GM12864 (cell line): ENCODE measurements around the gene ARL3.

Experiments used
- DNase-seq: peaks from one replicate; pipeline ENCODE4 v3.0.0-alpha.2; 2011; ENCODE audit warnings: low read depth
- H3K4me3 ChIP-seq: 2 replicates; pipeline ENCODE4 v1.5.1; 2011; ENCODE audit warnings: mild to moderate bottlenecking, low read depth, low read length, control low read depth
- TF ChIP-seq, protein P1 (sequence below): IDR thresholded peaks from 2 replicates; pipeline ENCODE4 v1.5.1; 2011; ENCODE audit warnings: low read depth, mild to moderate bottlenecking, moderate library complexity, low read length, control low read depth, inconsistent platforms; ENCODE audit errors: missing control alignments

The ARL3 gene

DNA sequence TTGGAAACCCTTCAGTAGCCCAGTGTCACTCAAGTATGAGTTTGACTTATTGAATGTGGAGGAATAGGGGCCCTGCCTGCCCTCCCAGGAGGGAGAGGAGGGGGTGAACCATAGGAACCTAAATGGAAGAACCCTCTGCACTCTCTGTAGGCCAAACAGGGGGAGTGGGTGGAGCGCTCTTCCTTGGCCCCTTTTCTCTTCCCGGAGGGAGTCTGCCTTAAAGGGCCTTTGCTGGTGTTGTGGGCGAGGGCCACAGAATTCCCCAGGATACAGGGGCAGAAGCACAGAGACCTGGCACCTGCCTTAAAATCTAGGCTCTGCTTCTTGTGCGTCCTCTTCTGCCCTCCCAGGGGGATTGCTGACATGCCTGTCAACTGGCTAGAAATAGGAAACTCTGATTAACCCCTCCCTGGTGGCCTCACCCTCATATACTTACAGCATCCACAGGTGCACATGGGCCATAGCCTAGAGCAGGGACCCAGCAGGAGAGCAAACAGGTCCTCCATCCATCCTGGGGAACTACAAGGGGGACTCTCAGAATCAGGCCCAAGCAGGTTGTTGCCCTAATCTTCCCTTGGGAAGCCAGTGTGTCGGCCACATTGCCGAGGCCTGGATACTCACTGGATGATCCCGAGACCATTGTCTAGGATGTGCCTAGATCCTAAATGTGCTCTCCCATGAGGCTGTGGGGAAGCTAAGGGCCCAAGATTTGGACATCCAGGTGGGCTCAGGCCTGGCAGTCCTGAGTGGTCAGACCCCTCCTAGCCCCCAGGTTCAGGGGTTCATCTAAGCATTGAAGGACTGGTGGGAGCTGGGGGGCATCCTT, 66.5 kb downstream of the ARL3 start:
- TF ChIP-seq, protein P1, sequence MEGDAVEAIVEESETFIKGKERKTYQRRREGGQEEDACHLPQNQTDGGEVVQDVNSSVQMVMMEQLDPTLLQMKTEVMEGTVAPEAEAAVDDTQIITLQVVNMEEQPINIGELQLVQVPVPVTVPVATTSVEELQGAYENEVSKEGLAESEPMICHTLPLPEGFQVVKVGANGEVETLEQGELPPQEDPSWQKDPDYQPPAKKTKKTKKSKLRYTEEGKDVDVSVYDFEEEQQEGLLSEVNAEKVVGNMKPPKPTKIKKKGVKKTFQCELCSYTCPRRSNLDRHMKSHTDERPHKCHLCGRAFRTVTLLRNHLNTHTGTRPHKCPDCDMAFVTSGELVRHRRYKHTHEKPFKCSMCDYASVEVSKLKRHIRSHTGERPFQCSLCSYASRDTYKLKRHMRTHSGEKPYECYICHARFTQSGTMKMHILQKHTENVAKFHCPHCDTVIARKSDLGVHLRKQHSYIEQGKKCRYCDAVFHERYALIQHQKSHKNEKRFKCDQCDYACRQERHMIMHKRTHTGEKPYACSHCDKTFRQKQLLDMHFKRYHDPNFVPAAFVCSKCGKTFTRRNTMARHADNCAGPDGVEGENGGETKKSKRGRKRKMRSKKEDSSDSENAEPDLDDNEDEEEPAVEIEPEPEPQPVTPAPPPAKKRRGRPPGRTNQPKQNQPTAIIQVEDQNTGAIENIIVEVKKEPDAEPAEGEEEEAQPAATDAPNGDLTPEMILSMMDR: no peak
- H3K4me3 ChIP-seq: peak overlapping the region; percentile 67
- no peak for DNase-seq

DNA sequence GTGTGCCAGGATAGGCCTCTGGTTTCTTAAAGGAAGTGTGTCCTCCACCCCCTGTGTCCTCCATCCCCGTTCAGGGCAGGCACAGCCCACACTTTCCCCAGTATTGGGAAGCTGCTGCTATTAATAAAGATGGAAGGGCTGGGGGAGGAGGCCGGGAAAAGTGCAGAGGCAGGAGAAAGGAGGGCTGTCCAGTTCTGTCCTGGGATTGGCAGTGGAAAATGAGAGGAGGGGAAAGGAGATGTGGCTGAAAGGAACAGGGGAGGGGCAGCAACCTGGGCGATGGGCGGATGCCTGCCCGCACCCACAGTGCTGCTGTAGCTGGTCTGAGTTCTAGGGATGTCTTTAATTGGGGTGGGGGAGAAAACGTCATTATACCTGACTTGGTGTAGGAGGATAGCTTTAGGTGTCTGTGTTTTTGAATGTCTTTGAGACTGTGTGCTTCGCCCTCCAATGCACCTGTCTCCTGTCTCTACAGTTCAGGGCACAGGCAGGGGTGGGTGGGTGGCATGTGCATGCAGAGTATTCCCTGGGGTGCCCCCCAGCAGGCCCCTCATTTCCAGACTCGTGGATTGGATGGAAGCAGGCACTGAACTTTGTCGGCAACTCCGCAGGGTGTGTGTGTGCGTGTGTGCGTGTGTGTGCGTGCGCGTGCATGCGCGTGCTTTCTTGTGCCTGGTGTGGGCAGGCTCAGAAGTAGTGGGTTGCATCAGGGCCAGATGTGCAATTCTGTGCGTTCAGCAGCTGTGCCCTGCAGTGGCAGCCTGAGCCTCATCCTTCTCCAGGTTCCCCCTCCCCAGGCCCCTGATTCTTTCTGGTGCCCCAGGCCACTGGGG, 67.4 kb downstream of the ARL3 start:
- TF ChIP-seq, protein P1: no peak
- peak overlapping the region; percentile 67 for H3K4me3 ChIP-seq
- no peak for DNase-seq

DNA sequence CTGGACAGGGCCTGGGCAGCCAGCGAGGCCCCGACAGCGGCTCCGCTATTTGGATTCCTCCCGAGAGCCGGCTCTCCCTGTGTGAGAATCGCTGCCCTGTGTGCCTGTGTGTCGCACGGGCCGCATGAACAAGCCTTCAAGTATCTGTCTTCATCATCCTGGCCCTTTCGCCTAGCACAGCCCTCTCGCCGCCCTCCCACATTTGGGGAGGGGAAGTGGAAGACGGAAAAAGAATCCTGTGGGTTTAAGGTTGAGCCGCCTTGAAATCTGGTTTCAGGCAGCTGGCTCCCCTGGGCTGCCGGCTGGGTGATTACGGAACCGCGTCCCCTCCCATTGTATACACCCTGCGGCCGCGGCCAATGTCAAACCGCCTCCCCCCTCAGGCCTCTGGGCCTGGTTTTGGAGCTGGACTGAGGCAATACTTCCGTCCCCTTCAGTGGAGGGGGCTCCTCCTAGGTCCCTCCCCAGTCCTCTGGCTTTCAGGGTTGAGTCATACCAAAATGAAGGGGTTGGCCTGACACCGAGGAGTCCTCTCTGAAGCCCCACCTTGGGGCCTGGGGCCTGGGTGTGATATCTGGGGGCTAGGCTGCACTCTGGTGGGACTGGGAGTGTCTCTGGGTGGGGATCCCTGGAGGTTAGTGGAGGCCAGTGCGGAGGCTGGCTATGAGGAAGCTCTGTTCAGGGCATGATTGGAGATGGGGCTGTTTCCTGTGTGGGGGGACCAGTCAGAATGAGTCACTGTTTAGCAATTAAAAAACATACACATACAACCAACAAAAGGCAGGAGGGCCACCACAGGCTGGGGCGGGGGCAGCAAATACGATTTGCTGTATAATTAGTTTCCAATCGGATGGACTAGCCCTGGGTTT, 68.2 kb downstream of the ARL3 start:
- peak; percentile 82 for DNase-seq
- peak overlapping the region; percentile 67 for H3K4me3 ChIP-seq
- TF ChIP-seq, protein P1: no peak

DNA sequence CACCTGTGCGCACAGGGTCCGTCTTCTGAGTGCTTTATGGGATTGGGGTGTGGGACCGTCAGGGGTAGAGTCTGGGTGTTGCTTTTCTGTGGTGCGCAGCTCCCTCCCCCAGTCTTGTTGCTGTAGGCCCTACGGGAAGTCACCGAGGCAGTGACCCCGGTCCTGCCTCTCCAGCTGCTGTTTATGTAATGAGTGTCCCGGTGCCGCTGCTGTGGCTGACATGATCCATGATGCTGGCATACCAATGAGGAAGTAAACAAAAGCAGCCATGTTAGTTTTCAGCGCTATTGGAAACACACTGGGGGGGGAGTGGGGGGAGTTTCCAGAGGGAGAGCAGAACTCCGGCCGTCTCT, 68.8 kb downstream of the ARL3 start:
- DNase-seq: no peak
- H3K4me3 ChIP-seq: peak overlapping the region; percentile 67
- TF ChIP-seq, protein P1: no peak

DNA sequence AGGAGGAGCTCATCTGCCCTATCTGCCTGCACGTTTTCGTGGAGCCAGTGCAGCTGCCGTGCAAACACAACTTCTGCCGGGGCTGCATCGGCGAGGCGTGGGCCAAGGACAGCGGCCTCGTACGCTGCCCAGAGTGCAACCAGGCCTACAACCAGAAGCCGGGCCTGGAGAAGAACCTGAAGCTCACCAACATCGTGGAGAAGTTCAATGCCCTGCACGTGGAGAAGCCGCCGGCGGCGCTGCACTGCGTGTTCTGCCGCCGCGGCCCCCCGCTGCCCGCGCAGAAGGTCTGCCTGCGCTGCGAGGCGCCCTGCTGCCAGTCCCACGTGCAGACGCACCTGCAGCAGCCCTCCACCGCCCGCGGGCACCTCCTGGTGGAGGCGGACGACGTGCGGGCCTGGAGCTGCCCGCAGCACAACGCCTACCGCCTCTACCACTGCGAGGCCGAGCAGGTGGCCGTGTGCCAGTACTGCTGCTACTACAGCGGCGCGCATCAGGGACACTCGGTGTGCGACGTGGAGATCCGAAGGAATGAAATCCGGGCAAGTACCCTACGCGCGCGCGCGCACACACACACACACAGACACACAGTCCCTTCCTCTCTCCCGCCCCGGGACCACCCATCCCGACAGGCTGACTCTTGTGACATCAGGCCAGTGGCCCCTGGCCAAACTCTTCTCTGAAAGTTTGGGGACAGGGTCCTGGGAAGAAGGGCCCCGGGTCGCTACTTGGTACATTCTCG, 69.4 kb downstream of the ARL3 start:
- TF ChIP-seq, protein P1: peak; percentile 61
- no peak for DNase-seq
- peak overlapping the region; percentile 67 for H3K4me3 ChIP-seq

DNA sequence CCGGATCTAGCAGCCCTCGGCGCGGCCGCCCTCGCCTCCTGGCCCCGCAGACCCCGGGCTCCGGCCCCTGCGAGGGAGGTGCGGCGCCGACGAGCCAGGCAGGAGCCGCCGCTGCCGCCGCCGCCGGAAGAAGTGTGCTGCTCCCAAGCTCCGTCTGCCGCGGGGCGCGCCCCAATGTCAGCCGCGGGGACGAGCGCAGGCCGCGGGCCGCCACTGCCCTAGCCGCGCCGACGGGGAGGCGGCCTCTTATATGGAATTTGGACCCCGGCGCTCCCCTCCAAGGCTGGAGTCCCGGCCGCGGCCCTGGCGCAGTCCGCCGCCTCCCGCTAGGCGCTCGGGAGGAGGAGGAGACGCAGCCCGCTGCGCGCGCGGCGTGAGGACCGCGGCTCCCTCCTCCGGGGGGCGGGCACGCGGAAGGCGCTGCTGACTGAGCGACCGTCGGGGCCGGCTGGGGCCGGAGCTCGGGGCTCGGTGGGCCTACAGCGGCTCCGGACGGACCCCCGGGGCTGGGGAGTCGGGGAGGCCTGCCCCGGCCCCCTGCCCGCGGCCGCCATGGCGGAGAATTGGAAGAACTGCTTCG, 70.0 kb downstream of the ARL3 start, which contains the start of gene TRIM8:
TRIM8 (plus strand) TSS at position 414 of the 580 bp plus-strand sequence; CDS start at position 553, 139 bp downstream.
- TF ChIP-seq, protein P1: no peak
- no peak for DNase-seq
- H3K4me3 ChIP-seq: peak within 1 kb of the TSS; percentile 67
